ENCODE measurements around the gene PLEKHH1. TPM values are rescaled to one million over a fixed set of nuclear protein-coding genes. Genes with fewer than 3 reads are reported as not detected.

The PLEKHH1 gene
- total RNA-seq, 6 donors from 2014 or later = 0.46 to 25.1 (median 4.4) TPM

DNA sequence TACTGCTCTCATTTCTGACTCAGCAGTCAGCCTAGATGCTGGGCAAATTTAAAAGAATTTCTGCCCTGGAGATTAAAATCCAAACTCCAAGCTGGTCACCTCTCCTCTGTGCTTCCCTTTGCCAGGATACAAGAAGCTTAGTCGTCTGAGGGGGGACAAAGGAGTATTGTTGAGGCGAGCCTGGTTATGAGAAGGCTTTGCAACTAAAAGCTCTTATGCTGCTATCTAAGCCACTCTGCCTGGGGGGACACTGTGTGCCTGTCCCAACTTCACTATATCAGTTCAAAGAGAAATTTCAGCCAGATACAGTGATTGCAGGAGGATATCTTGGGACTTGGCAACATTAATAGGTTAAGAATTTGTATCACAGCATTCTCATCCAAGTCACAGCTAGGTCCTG is 10.8 kb upstream of the PLEKHH1 start:
- no peak for TF ChIP-seq POLR2A (IDR thresholded peaks at IDR 0.05)
- TF ChIP-seq POLR2AphosphoS5 (IDR thresholded peaks at IDR 0.05) = no peak
- TF ChIP-seq, protein P1, sequence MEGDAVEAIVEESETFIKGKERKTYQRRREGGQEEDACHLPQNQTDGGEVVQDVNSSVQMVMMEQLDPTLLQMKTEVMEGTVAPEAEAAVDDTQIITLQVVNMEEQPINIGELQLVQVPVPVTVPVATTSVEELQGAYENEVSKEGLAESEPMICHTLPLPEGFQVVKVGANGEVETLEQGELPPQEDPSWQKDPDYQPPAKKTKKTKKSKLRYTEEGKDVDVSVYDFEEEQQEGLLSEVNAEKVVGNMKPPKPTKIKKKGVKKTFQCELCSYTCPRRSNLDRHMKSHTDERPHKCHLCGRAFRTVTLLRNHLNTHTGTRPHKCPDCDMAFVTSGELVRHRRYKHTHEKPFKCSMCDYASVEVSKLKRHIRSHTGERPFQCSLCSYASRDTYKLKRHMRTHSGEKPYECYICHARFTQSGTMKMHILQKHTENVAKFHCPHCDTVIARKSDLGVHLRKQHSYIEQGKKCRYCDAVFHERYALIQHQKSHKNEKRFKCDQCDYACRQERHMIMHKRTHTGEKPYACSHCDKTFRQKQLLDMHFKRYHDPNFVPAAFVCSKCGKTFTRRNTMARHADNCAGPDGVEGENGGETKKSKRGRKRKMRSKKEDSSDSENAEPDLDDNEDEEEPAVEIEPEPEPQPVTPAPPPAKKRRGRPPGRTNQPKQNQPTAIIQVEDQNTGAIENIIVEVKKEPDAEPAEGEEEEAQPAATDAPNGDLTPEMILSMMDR (IDR thresholded peaks at IDR 0.05) = no peak
- TF ChIP-seq EP300 (IDR thresholded peaks at IDR 0.05) = no peak
- 55 to 74% methylated on average over 2 of the region's 2 CpGs for WGBS, 2 donors
- Histone ChIP-seq H3K9me3 (no peaks in the 10 kb centered on the region), H3K27me3 (no peaks in the 10 kb centered on the region), H3K36me3 (no peaks in the 10 kb centered on the region), H3K27ac (no peak overlapping the region), H3K4me1 (peaks cover 0 to 5% (median 0%) of the 10 kb centered on the region in 4 donors), H3K4me3 (no peak overlapping the region)
- ATAC-seq (ENCODE audit: low FRiP score in 2 of 2) (no peak), DNase-seq (no peak)

GRCh38 chr14:67523764-67524633 is 9.1 kb upstream of the PLEKHH1 start:
- Histone ChIP-seq H3K4me1 (peaks cover 0 to 5% (median 0%) of the 10 kb centered on the region in 4 donors), H3K4me3 (no peak overlapping the region), H3K9me3 (no peaks in the 10 kb centered on the region), H3K27ac (no peak overlapping the region), H3K36me3 (no peaks in the 10 kb centered on the region), H3K27me3 (no peaks in the 10 kb centered on the region)
- TF ChIP-seq POLR2AphosphoS5 (IDR thresholded peaks at IDR 0.05) = no peak
- TF ChIP-seq POLR2A (IDR thresholded peaks at IDR 0.05) = no peak
- no peak for TF ChIP-seq EP300 (IDR thresholded peaks at IDR 0.05)
- TF ChIP-seq, protein P1 (IDR thresholded peaks at IDR 0.05) = no peak
- WGBS, 2 donors = 58 to 66% methylated on average over 7 of the region's 7 CpGs
- ATAC-seq (ENCODE audit: low FRiP score in 2 of 2) (peak in 1 of 2 donors; percentile 15), DNase-seq (no peak)

- ATAC-seq (ENCODE audit: low FRiP score in 2 of 2) (peak in 1 of 2 donors; percentile 10), DNase-seq (no peak)
- H3K27me3 ChIP-seq = no peaks in the 10 kb centered on the region
- no peak overlapping the region for H3K27ac ChIP-seq
- 41 to 63% methylated on average over 3 of the region's 3 CpGs for WGBS, 2 donors
- TF ChIP-seq EP300 (IDR thresholded peaks at IDR 0.05) (no peak), POLR2A (IDR thresholded peaks at IDR 0.05) (no peak), POLR2AphosphoS5 (IDR thresholded peaks at IDR 0.05) (no peak)
- TF ChIP-seq, protein P1 (IDR thresholded peaks at IDR 0.05) = no peak
- H3K4me1 ChIP-seq = peaks cover 0 to 5% (median 0%) of the 10 kb centered on the region in 4 donors
- no peak overlapping the region for H3K4me3 ChIP-seq
- no peaks in the 10 kb centered on the region for H3K36me3 ChIP-seq
- no peaks in the 10 kb centered on the region for H3K9me3 ChIP-seq
These were observed 8.5 kb upstream of the PLEKHH1 start for GRCh38 chr14:67524634-67524963.

GRCh38 chr14:67525389-67525788 is 7.7 kb upstream of the PLEKHH1 start:
- no peak for DNase-seq
- H3K9me3 ChIP-seq = no peaks in the 10 kb centered on the region
- no peaks in the 10 kb centered on the region for H3K36me3 ChIP-seq
- peaks cover 0 to 5% (median 0%) of the 10 kb centered on the region in 4 donors for H3K4me1 ChIP-seq
- no peak for TF ChIP-seq EP300 (IDR thresholded peaks at IDR 0.05)
- no peak overlapping the region for H3K27ac ChIP-seq
- H3K4me3 ChIP-seq = no peak overlapping the region
- WGBS, 2 donors = 68 to 84% methylated on average over 4 of the region's 4 CpGs
- no peak for ATAC-seq (ENCODE audit: low FRiP score in 2 of 2)
- H3K27me3 ChIP-seq = no peaks in the 10 kb centered on the region

DNA sequence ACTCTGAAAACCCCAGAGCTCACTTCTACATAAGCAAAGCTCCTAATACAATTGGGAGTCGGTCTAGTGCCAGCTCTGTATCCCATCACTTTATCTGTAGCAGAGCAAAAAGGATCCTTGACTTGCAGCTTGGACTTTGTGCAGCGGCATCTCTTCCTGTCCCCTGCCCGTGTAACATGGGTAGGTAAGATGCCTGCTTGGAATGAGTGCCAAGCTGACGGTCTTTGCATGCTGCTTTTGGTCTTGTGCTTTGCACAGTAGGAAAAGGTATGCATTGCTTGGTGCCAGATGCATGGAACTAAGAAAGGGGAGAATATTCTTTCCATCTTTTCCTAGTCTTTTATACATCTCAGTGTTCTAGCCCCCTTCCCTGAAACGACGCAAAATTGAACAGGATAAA is 6.9 kb upstream of the PLEKHH1 start:
- no peak for DNase-seq
- Histone ChIP-seq H3K9me3 (no peaks in the 10 kb centered on the region), H3K4me1 (peaks cover 0 to 6% (median 2%) of the 10 kb centered on the region in 4 donors), H3K36me3 (no peaks in the 10 kb centered on the region), H3K27me3 (no peaks in the 10 kb centered on the region), H3K4me3 (no peak overlapping the region), H3K27ac (no peak overlapping the region)
- 61 to 72% methylated on average over 6 of the region's 6 CpGs for WGBS, 2 donors
- TF ChIP-seq, protein P1 (IDR thresholded peaks at IDR 0.05) = no peak
- TF ChIP-seq POLR2AphosphoS5 (IDR thresholded peaks at IDR 0.05) (no peak), EP300 (IDR thresholded peaks at IDR 0.05) (no peak), POLR2A (IDR thresholded peaks at IDR 0.05) (no peak)
- no peak for ATAC-seq (ENCODE audit: low FRiP score in 2 of 2)
